ENCODE measurements around the gene SGPP2. TPM values are rescaled to one million over a fixed set of nuclear protein-coding genes. Genes with fewer than 3 reads are reported as not detected.

SGPP2 gene
- polyA plus RNA-seq, 2 of the 4 experiments (the other 2 are of a cell fraction): 0.10 to 0.26 TPM

- no peak overlapping the region for H3K4me3 ChIP-seq
- no peaks in the 10 kb centered on the region for H3K9me3 ChIP-seq
- TF ChIP-seq RAD21 (conservative IDR thresholded peaks at IDR 0.05 in 1 of 2, IDR thresholded peaks at IDR 0.05 in 1 of 2) (no peak), CBX8 (IDR thresholded peaks at IDR 0.05) (no peak), KDM5A (IDR thresholded peaks at IDR 0.05) (no peak), MAFK (IDR thresholded peaks at IDR 0.05; ENCODE audit: partially characterized antibody) (no peak), BCL3 (IDR thresholded peaks at IDR 0.05) (no peak), NR3C1 (IDR thresholded peaks at IDR 0.05) (no peak), EHF (CRISPR knock-in tag; IDR thresholded peaks at IDR 0.05) (no peak), RNF2 (IDR thresholded peaks at IDR 0.05; ENCODE audit: borderline replicate concordance, low read depth) (no peak), ESRRA (IDR thresholded peaks at IDR 0.05; ENCODE audit: borderline replicate concordance, low read length) (no peak), ZC3H11A (IDR thresholded peaks at IDR 0.05) (no peak), HOXB13 (CRISPR knock-in tag; IDR thresholded peaks at IDR 0.05; ENCODE audit: low read depth) (no peak), MAX (IDR thresholded peaks at IDR 0.05) (no peak), NFE2L2 (conservative IDR thresholded peaks at IDR 0.05; ENCODE audit: low read length) (no peak), CBX2 (IDR thresholded peaks at IDR 0.05; ENCODE audit: borderline replicate concordance, low read depth) (no peak), PHF8 (IDR thresholded peaks at IDR 0.05; ENCODE audit: borderline replicate concordance, low read depth) (no peak)
- H3K4me2 ChIP-seq: no peak overlapping the region
- POLR2A ChIA-PET: no interaction called here
- DNase-seq (ENCODE audit: low read depth in 1 of 2, low spot score in 1 of 2) (no peak), FAIRE-seq (no peak), ATAC-seq (no peak; a peak in 3 of 6 replicates)
- peaks cover 22% of the 10 kb centered on the region for H3K4me1 ChIP-seq
- CTCF ChIA-PET: interaction anchor here (1.2 kb wide), 1 partner anchor 10 kb away, joined by 4 read pairs; no protein-coding TSS in a partner anchor
- 96% methylated on average over 6 of the region's 6 CpGs for WGBS (ENCODE audit: missing lambda C conversion rate)
- H3K27ac ChIP-seq: peak overlapping the region; percentile 28 to 79; a peak in 5 of 6 replicates
These were observed 147.9 kb downstream of the SGPP2 start for GRCh38 chr2:222572264-222572721.

- POLR2A ChIA-PET: no interaction called here
- H3K4me2 ChIP-seq: peak overlapping the region; percentile 40
- WGBS (ENCODE audit: missing lambda C conversion rate): 92% methylated on average over 1 of the region's 1 CpG
These were observed 148.4 kb downstream of the SGPP2 start for GRCh38 chr2:222572751-222573174.

GRCh38 chr2:222575618-222576017, 151.3 kb downstream of the SGPP2 start:
- DNase-seq (ENCODE audit: low read depth in 1 of 2, low spot score in 1 of 2) (no peak), FAIRE-seq (no peak), ATAC-seq (no peak)
- ChIA-PET CTCF (interaction anchor here (0.6 kb wide), 1 partner anchor 26 kb away, joined by 3 read pairs; no protein-coding TSS in a partner anchor), POLR2A (no interaction called here)
- no peaks in the 10 kb centered on the region for H3K9me3 ChIP-seq
- H3K27ac ChIP-seq: no peak overlapping the region
- 85% methylated on average over 2 of the region's 2 CpGs for WGBS (ENCODE audit: missing lambda C conversion rate)
- peaks cover 18% of the 10 kb centered on the region for H3K4me1 ChIP-seq
- no peak for TF ChIP-seq CTCF (IDR thresholded peaks at IDR 0.05)
- TF ChIP-seq TFCP2L1 (CRISPR knock-in tag; IDR thresholded peaks at IDR 0.05): no peak
- no peak for TF ChIP-seq SREBF2 (IDR thresholded peaks at IDR 0.05)
- TF ChIP-seq EHF (CRISPR knock-in tag; IDR thresholded peaks at IDR 0.05): no peak
- no peak for TF ChIP-seq HDAC2 (IDR thresholded peaks at IDR 0.05)
- no peak for TF ChIP-seq RAD21 (conservative IDR thresholded peaks at IDR 0.05 in 1 of 2, IDR thresholded peaks at IDR 0.05 in 1 of 2)
- TF ChIP-seq NR3C1 (IDR thresholded peaks at IDR 0.05): no peak
- TF ChIP-seq HOXB5 (CRISPR knock-in tag; IDR thresholded peaks at IDR 0.05): no peak
- TF ChIP-seq RARB (CRISPR knock-in tag; IDR thresholded peaks at IDR 0.05): no peak
- TF ChIP-seq EHMT2 (IDR thresholded peaks at IDR 0.05; ENCODE audit: low read depth): no peak
- TF ChIP-seq ATOH8 (CRISPR knock-in tag; IDR thresholded peaks at IDR 0.05; ENCODE audit: low read depth): no peak
- no peak for TF ChIP-seq BHLHE40 (IDR thresholded peaks at IDR 0.05; ENCODE audit: low read depth, low read length)
- TF ChIP-seq RCOR1 (IDR thresholded peaks at IDR 0.05; ENCODE audit: low read depth, low read length): no peak
- H3K4me3 ChIP-seq: no peak overlapping the region
- H3K4me2 ChIP-seq: no peak overlapping the region

More at GRCh38 chr2:222572751-222573174, 148.4 kb downstream of the SGPP2 start:
- H3K4me1 ChIP-seq: peaks cover 22% of the 10 kb centered on the region
- H3K27ac ChIP-seq: peak overlapping the region; percentile 28 to 79
- TF ChIP-seq CBX2 (IDR thresholded peaks at IDR 0.05; ENCODE audit: borderline replicate concordance, low read depth) (no peak), E2F6 (IDR thresholded peaks at IDR 0.05; ENCODE audit: borderline replicate concordance, low read depth) (no peak), MAFK (IDR thresholded peaks at IDR 0.05; ENCODE audit: partially characterized antibody) (peak; percentile 92), NFE2L2 (conservative IDR thresholded peaks at IDR 0.05; ENCODE audit: low read length) (peak; percentile 84), MAX (IDR thresholded peaks at IDR 0.05) (no peak)
- no peaks in the 10 kb centered on the region for H3K9me3 ChIP-seq
- DNase-seq (ENCODE audit: low read depth in 1 of 2, low spot score in 1 of 2) (peak in 1 of 2 experiments; percentile 18), FAIRE-seq (no peak), ATAC-seq (peak; percentile 54 to 55; a peak in 5 of 6 replicates)
- no peak overlapping the region for H3K4me3 ChIP-seq
- CTCF ChIA-PET: interaction anchor here (1.2 kb wide), 1 partner anchor 11 kb away, joined by 4 read pairs; no protein-coding TSS in a partner anchor

All from A549 (cell line).